HepG2 (cell line): Measurements from ENCODE around the gene XAF1. TPM values are rescaled to one million over a fixed set of nuclear protein-coding genes. Genes with fewer than 3 reads are reported as not detected.
A peak's percentile ranks its signal among the peaks of the same experiment; 100 is the strongest.

Source experiments
- GZF1 ChIP-seq: sonication (generic); formaldehyde crosslinking; IDR thresholded peaks from 2 replicates; pipeline ENCODE4 v1.5.1; 2020; ENCODE audit warnings: mild to moderate bottlenecking, missing genetic modification reagents
- HOXD1 ChIP-seq: sonication (generic); formaldehyde crosslinking; IDR thresholded peaks from 2 replicates; pipeline ENCODE4 v1.5.0; 2020; ENCODE audit warnings: missing genetic modification reagents
- MED13 ChIP-seq: sonication (generic); formaldehyde crosslinking; IDR thresholded peaks from 2 replicates; pipeline ENCODE4 v1.5.0; 2020; ENCODE audit warnings: missing genetic modification reagents
- NR3C1 ChIP-seq: sonication (generic); formaldehyde crosslinking; IDR thresholded peaks from 2 replicates; pipeline ENCODE4 v1.4.0; 2020; ENCODE audit warnings: missing genetic modification reagents
- POLR2AphosphoS5 ChIP-seq: IDR thresholded peaks from 2 replicates; pipeline ENCODE4 v1.6.1; 2012; ENCODE audit warnings: low read depth, low read length
- RFX5 ChIP-seq: IDR thresholded peaks from 2 replicates; pipeline ENCODE4 v1.6.1; 2011; ENCODE audit warnings: low read depth, low read length, improper control_type of control experiment
- SMAD3 ChIP-seq: sonication (generic); formaldehyde crosslinking; IDR thresholded peaks from 2 replicates; pipeline ENCODE4 v1.4.0; 2020; ENCODE audit warnings: missing genetic modification reagents
- SNAPC2 ChIP-seq: sonication (generic); formaldehyde crosslinking; IDR thresholded peaks from 2 replicates; pipeline ENCODE4 v1.8.1; 2022; ENCODE audit warnings: mild to moderate bottlenecking, missing genetic modification reagents
- TCF7L2 ChIP-seq: IDR thresholded peaks from 2 replicates; pipeline ENCODE4 v1.6.1; 2011; ENCODE audit warnings: mild to moderate bottlenecking, low read depth, low read length, moderate library complexity
- U2AF2 ChIP-seq: fragments of 200-400 bp; formaldehyde crosslinking; IDR thresholded peaks from 2 replicates; pipeline ENCODE4 v1.6.1; 2017; ENCODE audit warnings: low read depth, mild to moderate bottlenecking, low read length
- ZNF274 ChIP-seq: sonication (generic); formaldehyde crosslinking; IDR thresholded peaks from 2 replicates; pipeline ENCODE4 v1.5.1; 2020; ENCODE audit warnings: mild to moderate bottlenecking, missing genetic modification reagents
- ZNF382 ChIP-seq: sonication (generic); formaldehyde crosslinking; IDR thresholded peaks from 2 replicates; pipeline ENCODE4 v1.5.0; 2020; ENCODE audit warnings: missing genetic modification reagents, mild to moderate bottlenecking, borderline replicate concordance
- ZNF660 ChIP-seq: sonication (generic); formaldehyde crosslinking; IDR thresholded peaks from 2 replicates; pipeline ENCODE4 v1.5.1; 2020; ENCODE audit warnings: mild to moderate bottlenecking, low read depth, missing genetic modification reagents, borderline replicate concordance
- polyA plus RNA-seq, 8 experiments: library from polyadenylated mRNA; depleted of rRNA in 3 of 8; stranded (reverse) in 7 of 8; unstranded in 1 of 8; fragments of >200 nt; fragmentation: Illumina TruSeq in 4 of 8; extraction: Trizol in 4 of 8; gene quantifications; 2 replicates each; pipeline versions ENCODE4 v1.2.1 to v1.2.3, GENCODE V29; 2011 to 2016; ENCODE audit warnings: low read depth in 4 of 8, missing spikeins in 1 of 8, mixed read lengths in 1 of 8; ENCODE audit not compliant: insufficient read depth in 1 of 8
- total RNA-seq, 5 experiments: library from RNA; depleted of rRNA; stranded (reverse); fragments of >200 nt; fragmentation: Illumina TruSeq; extraction: Trizol; gene quantifications; 2 replicates each; pipeline ENCODE4 v1.2.3, GENCODE V29; 2016; ENCODE audit warnings: low read depth in 1 of 5
- TF ChIP-seq, protein P1 (sequence below): sonication (generic); formaldehyde crosslinking; IDR thresholded peaks from 2 replicates; pipeline ENCODE4 v1.9.0; 2021; ENCODE audit warnings: missing genetic modification reagents, borderline replicate concordance
- TF ChIP-seq, protein P2 (sequence below): sonication (generic); formaldehyde crosslinking; IDR thresholded peaks from 2 replicates; pipeline ENCODE4 v1.4.0; 2020; ENCODE audit warnings: missing genetic modification reagents
- TF ChIP-seq, protein P3 (sequence below): sonication (generic); formaldehyde crosslinking; IDR thresholded peaks from 2 replicates; pipeline ENCODE4 v1.4.0; 2020; ENCODE audit warnings: mild to moderate bottlenecking, low read depth, missing genetic modification reagents
- TF ChIP-seq, protein P4 (sequence below): sonication (generic); formaldehyde crosslinking; IDR thresholded peaks from 2 replicates; pipeline ENCODE4 v1.4.0; 2020; ENCODE audit warnings: missing genetic modification reagents, borderline replicate concordance
- TF ChIP-seq, protein P5 (sequence below): IDR thresholded peaks from 2 replicates; pipeline ENCODE4 v1.6.1; 2018; ENCODE audit warnings: missing genetic modification reagents, mild to moderate bottlenecking, missing compliant biosample characterization

XAF1 gene
- total and polyA plus RNA-seq, 2 of the 13 experiments (the other 11 are each of a cell fraction or from before 2014, with no cell fraction given), result 1.2 to 2.4 TPM

DNA sequence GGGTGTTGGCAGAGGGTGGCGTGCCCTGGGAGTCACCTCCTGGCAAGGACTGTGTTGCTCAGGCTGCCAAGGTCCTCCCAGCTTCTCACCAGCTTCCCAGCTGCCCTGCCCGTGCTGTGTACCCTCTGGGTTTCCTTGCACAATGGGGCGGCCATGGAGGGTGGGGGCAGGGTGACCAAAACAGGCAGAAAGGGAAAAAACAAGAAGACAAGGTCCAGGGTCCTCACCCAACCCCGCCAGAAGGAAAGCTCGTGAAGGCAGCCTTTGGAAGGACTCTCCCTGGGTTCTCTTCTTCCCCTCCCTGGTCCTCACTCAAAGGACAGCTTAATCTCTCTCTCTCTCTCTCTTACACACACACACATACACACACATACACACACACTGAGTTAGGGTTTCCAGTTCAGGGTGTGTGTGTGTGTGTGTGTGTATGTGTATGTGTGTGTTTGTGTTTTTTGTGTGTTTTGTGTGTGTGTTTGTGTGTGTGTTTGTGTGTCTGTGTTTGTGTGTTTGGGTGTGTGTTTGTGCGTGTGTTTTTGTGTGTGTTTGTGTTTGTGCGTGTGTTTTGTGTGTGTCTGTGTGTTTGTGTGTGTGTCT is 44.7 kb upstream of the XAF1 start (continued):
- TF ChIP-seq SMAD3 (CRISPR knock-in tag) (no peak), MED13 (CRISPR knock-in tag) (no peak), HOXD1 (CRISPR knock-in tag) (no peak), RFX5 (no peak), ZNF660 (CRISPR knock-in tag) (no peak), SNAPC2 (no peak), U2AF2 (no peak), ZNF274 (CRISPR knock-in tag) (no peak), ZNF382 (CRISPR knock-in tag) (no peak), POLR2AphosphoS5 (no peak; the same call in 1 of the 2 replicates), NR3C1 (CRISPR knock-in tag) (no peak), TCF7L2 (no peak), GZF1 (CRISPR knock-in tag) (peak; percentile 35; the same call in 1 of the 2 replicates)
- TF ChIP-seq, protein P1, sequence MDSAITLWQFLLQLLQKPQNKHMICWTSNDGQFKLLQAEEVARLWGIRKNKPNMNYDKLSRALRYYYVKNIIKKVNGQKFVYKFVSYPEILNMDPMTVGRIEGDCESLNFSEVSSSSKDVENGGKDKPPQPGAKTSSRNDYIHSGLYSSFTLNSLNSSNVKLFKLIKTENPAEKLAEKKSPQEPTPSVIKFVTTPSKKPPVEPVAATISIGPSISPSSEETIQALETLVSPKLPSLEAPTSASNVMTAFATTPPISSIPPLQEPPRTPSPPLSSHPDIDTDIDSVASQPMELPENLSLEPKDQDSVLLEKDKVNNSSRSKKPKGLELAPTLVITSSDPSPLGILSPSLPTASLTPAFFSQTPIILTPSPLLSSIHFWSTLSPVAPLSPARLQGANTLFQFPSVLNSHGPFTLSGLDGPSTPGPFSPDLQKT (CRISPR knock-in tag), result no peak
- TF ChIP-seq, protein P2, sequence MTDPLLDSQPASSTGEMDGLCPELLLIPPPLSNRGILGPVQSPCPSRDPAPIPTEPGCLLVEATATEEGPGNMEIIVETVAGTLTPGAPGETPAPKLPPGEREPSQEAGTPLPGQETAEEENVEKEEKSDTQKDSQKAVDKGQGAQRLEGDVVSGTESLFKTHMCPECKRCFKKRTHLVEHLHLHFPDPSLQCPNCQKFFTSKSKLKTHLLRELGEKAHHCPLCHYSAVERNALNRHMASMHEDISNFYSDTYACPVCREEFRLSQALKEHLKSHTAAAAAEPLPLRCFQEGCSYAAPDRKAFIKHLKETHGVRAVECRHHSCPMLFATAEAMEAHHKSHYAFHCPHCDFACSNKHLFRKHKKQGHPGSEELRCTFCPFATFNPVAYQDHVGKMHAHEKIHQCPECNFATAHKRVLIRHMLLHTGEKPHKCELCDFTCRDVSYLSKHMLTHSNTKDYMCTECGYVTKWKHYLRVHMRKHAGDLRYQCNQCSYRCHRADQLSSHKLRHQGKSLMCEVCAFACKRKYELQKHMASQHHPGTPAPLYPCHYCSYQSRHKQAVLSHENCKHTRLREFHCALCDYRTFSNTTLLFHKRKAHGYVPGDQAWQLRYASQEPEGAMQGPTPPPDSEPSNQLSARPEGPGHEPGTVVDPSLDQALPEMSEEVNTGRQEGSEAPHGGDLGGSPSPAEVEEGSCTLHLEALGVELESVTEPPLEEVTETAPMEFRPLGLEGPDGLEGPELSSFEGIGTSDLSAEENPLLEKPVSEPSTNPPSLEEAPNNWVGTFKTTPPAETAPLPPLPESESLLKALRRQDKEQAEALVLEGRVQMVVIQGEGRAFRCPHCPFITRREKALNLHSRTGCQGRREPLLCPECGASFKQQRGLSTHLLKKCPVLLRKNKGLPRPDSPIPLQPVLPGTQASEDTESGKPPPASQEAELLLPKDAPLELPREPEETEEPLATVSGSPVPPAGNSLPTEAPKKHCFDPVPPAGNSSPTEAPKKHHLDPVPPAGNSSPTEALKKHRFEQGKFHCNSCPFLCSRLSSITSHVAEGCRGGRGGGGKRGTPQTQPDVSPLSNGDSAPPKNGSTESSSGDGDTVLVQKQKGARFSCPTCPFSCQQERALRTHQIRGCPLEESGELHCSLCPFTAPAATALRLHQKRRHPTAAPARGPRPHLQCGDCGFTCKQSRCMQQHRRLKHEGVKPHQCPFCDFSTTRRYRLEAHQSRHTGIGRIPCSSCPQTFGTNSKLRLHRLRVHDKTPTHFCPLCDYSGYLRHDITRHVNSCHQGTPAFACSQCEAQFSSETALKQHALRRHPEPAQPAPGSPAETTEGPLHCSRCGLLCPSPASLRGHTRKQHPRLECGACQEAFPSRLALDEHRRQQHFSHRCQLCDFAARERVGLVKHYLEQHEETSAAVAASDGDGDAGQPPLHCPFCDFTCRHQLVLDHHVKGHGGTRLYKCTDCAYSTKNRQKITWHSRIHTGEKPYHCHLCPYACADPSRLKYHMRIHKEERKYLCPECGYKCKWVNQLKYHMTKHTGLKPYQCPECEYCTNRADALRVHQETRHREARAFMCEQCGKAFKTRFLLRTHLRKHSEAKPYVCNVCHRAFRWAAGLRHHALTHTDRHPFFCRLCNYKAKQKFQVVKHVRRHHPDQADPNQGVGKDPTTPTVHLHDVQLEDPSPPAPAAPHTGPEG (CRISPR knock-in tag), result no peak
- TF ChIP-seq, protein P3, sequence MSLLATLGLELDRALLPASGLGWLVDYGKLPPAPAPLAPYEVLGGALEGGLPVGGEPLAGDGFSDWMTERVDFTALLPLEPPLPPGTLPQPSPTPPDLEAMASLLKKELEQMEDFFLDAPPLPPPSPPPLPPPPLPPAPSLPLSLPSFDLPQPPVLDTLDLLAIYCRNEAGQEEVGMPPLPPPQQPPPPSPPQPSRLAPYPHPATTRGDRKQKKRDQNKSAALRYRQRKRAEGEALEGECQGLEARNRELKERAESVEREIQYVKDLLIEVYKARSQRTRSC (CRISPR knock-in tag), result no peak
- TF ChIP-seq, protein P4, sequence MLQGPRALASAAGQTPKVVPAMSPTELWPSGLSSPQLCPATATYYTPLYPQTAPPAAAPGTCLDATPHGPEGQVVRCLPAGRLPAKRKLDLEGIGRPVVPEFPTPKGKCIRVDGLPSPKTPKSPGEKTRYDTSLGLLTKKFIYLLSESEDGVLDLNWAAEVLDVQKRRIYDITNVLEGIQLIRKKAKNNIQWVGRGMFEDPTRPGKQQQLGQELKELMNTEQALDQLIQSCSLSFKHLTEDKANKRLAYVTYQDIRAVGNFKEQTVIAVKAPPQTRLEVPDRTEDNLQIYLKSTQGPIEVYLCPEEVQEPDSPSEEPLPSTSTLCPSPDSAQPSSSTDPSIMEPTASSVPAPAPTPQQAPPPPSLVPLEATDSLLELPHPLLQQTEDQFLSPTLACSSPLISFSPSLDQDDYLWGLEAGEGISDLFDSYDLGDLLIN (CRISPR knock-in tag), result no peak
- TF ChIP-seq, protein P5, sequence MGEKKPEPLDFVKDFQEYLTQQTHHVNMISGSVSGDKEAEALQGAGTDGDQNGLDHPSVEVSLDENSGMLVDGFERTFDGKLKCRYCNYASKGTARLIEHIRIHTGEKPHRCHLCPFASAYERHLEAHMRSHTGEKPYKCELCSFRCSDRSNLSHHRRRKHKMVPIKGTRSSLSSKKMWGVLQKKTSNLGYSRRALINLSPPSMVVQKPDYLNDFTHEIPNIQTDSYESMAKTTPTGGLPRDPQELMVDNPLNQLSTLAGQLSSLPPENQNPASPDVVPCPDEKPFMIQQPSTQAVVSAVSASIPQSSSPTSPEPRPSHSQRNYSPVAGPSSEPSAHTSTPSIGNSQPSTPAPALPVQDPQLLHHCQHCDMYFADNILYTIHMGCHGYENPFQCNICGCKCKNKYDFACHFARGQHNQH, result no peak
